Naive thymus-derived CD4-positive, alpha-beta T cell (primary cell): ENCODE measurements around the gene NOP14. TPM values are rescaled to one million over a fixed set of nuclear protein-coding genes. Genes with fewer than 3 reads are reported as not detected.
A peak's percentile ranks its signal among the peaks of the same experiment; 100 is the strongest.

Source experiments
- ATAC-seq: fragments of 150-1000 bp; cut with Tn5 transposase; 2 replicates; pipeline ENCODE4 v1.10.0; 2021; ENCODE audit warnings: mild to moderate bottlenecking, moderate library complexity
- CTCF ChIA-PET: fragments of 350-600 bp; sonication (Branson Sonifier 250); formaldehyde crosslinking; loops from one replicate; lab custom pipeline; 2021; ENCODE audit warnings: antibody characterized with exemption; lab: Charles Lee
- POLR2A ChIA-PET: fragments of 350-600 bp; sonication (Branson Sonifier 250); formaldehyde crosslinking; loops from one replicate; lab custom pipeline; 2021; ENCODE audit warnings: antibody characterized with exemption, inconsistent platforms; lab: Charles Lee
- DNase-seq, 9 donors: peaks; one replicate each; pipeline versions ENCODE4 v3.0.0 to v3.0.0-alpha.2; 2020 to 2022; ENCODE audit warnings: mixed read lengths in 1 of 9
- H3K27ac ChIP-seq: one replicate; pipeline ENCODE4 v1.7.0; 2013; ENCODE audit warnings: mild to moderate bottlenecking, low read depth, low read length, moderate library complexity
- H3K27me3 ChIP-seq, 2 donors: one replicate each; pipeline ENCODE4 v1.7.0; 2013; ENCODE audit warnings: low read length in 2 of 2, mild to moderate bottlenecking in 2 of 2, moderate library complexity in 2 of 2; ENCODE audit not compliant: control insufficient read depth in 2 of 2, insufficient read depth in 2 of 2
- H3K36me3 ChIP-seq, 3 experiments: 1 replicate in 2 of 3; 2 replicates in 1 of 3; pipeline ENCODE4 v1.7.0; 2013; ENCODE audit warnings: low read length in 3 of 3, mild to moderate bottlenecking in 3 of 3, moderate library complexity in 1 of 3; ENCODE audit not compliant: insufficient read depth in 3 of 3, control insufficient read depth in 2 of 3
- H3K4me1 ChIP-seq, 2 donors: one replicate each; pipeline ENCODE4 v1.7.0; 2013; ENCODE audit warnings: low read length in 2 of 2, mild to moderate bottlenecking in 2 of 2, moderate library complexity in 1 of 2; ENCODE audit not compliant: control insufficient read depth in 2 of 2, insufficient read depth in 2 of 2
- H3K4me3 ChIP-seq: 2 replicates; pipeline ENCODE4 v1.7.0; 2013; ENCODE audit warnings: mild to moderate bottlenecking, low read length
- H3K9me3 ChIP-seq, 3 experiments: 1 replicate in 2 of 3; 2 replicates in 1 of 3; pipeline ENCODE4 v1.7.0; 2013; ENCODE audit warnings: low read length in 3 of 3; ENCODE audit not compliant: control insufficient read depth in 2 of 3
- H3K27ac Mint-ChIP-seq, 9 donors: one replicate each; pipeline ENCODE4 v1.8.0; 2020 to 2022; ENCODE audit warnings: mixed read lengths in 9 of 9, mild to moderate bottlenecking in 8 of 9, moderate library complexity in 5 of 9, inconsistent platforms in 2 of 9
- H3K27me3 Mint-ChIP-seq, 5 donors: one replicate each; pipeline ENCODE4 v1.8.0; 2021 to 2022; ENCODE audit warnings: mixed read lengths in 5 of 5, mild to moderate bottlenecking in 1 of 5
- H3K36me3 Mint-ChIP-seq, 5 donors: one replicate each; pipeline ENCODE4 v1.8.0; 2020 to 2022; ENCODE audit warnings: mixed read lengths in 5 of 5, mild to moderate bottlenecking in 3 of 5, inconsistent platforms in 1 of 5
- H3K4me1 Mint-ChIP-seq, 7 donors: one replicate each; pipeline ENCODE4 v1.8.0; 2020 to 2022; ENCODE audit warnings: mixed read lengths in 7 of 7, mild to moderate bottlenecking in 3 of 7, inconsistent platforms in 1 of 7
- H3K4me3 Mint-ChIP-seq, 10 donors: one replicate each; pipeline ENCODE4 v1.8.0; 2020 to 2022; ENCODE audit warnings: mild to moderate bottlenecking in 10 of 10, mixed read lengths in 10 of 10, moderate library complexity in 6 of 10, inconsistent platforms in 2 of 10
- H3K9me3 Mint-ChIP-seq, 11 donors: one replicate each; pipeline ENCODE4 v1.8.0; 2020 to 2022; ENCODE audit warnings: mixed read lengths in 11 of 11, mild to moderate bottlenecking in 4 of 11, inconsistent platforms in 1 of 11, moderate library complexity in 1 of 11
- intact Hi-C, 2 donors: fragments of 100-400 bp; cut with micrococcal nuclease; formaldehyde crosslinking; loops; one replicate each; pipeline ENCODE4 v1.15.1; 2023
- polyA plus RNA-seq, 2 donors: library from polyadenylated mRNA; unstranded; fragments of 300-500 nt; fragmentation: Illumina TruSeq; gene quantifications; one replicate each; pipeline ENCODE4 v1.2.3, GENCODE V29; 2021
- total RNA-seq, 6 experiments: library from RNA in 5 of 6; stranded (reverse) in 5 of 6; gene quantifications; 1 replicate in 5 of 6; 2 replicates in 1 of 6; pipeline ENCODE4 v1.2.3 and lab custom pipeline; 2021 to 2026

NOP14 gene
- total and polyA plus RNA-seq, 7 experiments from 2014 or later = 12.6 to 59.8 (median 33.7) TPM

GRCh38 chr4:2934077-2934812 lies 29.0 kb downstream of the NOP14 start:
- ChIA-PET CTCF (no interaction called here), POLR2A (interaction anchor here (1.0 to 4.0 kb wide), 4 partner anchors 12 to 89 kb away, joined by 4 to 26 read pairs (median 6); partner anchors contain the start of genes GRK4 and NOP14)

GRCh38 chr4:2933566-2934076 lies 29.6 kb downstream of the NOP14 start:
- DNase-seq (no peak), ATAC-seq (no peak)
- Mint-ChIP-seq H3K27me3 (no peaks in the 10 kb centered on the region), H3K4me1 (peaks cover 17 to 40% (median 37%) of the 10 kb centered on the region in 7 donors), H3K9me3 (peaks cover 0 to 2% (median 0%) of the 10 kb centered on the region in 11 donors), H3K27ac (peak overlapping the region; percentile 86 to 96 (median 93)), H3K36me3 (peaks cover 0 to 20% (median 4%) of the 10 kb centered on the region in 5 donors), H3K4me3 (peak overlapping the region in 9 of 10 donors; percentile 79 to 93 (median 86))
- Histone ChIP-seq H3K27ac (peak overlapping the region; percentile 74), H3K9me3 (no peaks in the 10 kb centered on the region), H3K4me3 (peak overlapping the region; percentile 48), H3K36me3 (peaks cover 5 to 42% (median 12%) of the 10 kb centered on the region in 3 experiments), H3K4me1 (peaks cover 38 to 46% of the 10 kb centered on the region in 2 donors), H3K27me3 (no peaks in the 10 kb centered on the region)
- ChIA-PET CTCF (no interaction called here), POLR2A (no interaction called here)
- intact Hi-C loops = loop anchor here (1.0 to 10.0 kb wide), 9 partner anchors 30 to 519 kb away; partner anchors contain the start of genes ADD1 (in 2 of the 2), GRK4 (in 2 of the 2), NOP14 (in 2 of the 2) and TNIP2 (in 2 of the 2)

More at GRCh38 chr4:2934077-2934812, 29.0 kb downstream of the NOP14 start:
- DNase-seq = peak in 7 of 9 donors; percentile 39 to 62 (median 53)
- ATAC-seq = peak; percentile 32
- peak overlapping the region in 9 of 10 donors; percentile 59 to 92 (median 86) for H3K4me3 Mint-ChIP-seq
- H3K4me1 ChIP-seq = peaks cover 38 to 46% of the 10 kb centered on the region in 2 donors
- no peaks in the 10 kb centered on the region for H3K9me3 ChIP-seq
- peaks cover 0 to 2% (median 0%) of the 10 kb centered on the region in 11 donors for H3K9me3 Mint-ChIP-seq
- H3K27me3 Mint-ChIP-seq = no peaks in the 10 kb centered on the region
- H3K4me3 ChIP-seq = peak overlapping the region; percentile 48
- intact Hi-C loops = loop anchor here (1.0 to 10.0 kb wide), 9 partner anchors 29 to 519 kb away; partner anchors contain the start of genes ADD1 (in 2 of the 2), GRK4 (in 2 of the 2), NOP14 (in 2 of the 2) and TNIP2 (in 2 of the 2)
- peak overlapping the region in 4 of 9 donors; percentile 68 to 88 (median 80) for H3K27ac Mint-ChIP-seq
- peaks cover 5 to 42% (median 12%) of the 10 kb centered on the region in 3 experiments for H3K36me3 ChIP-seq
- peaks cover 0 to 19% (median 5%) of the 10 kb centered on the region in 5 donors for H3K36me3 Mint-ChIP-seq
- H3K4me1 Mint-ChIP-seq = peaks cover 17 to 44% (median 37%) of the 10 kb centered on the region in 7 donors
- H3K27ac ChIP-seq = peak overlapping the region; percentile 92
- no peaks in the 10 kb centered on the region for H3K27me3 ChIP-seq

- ChIA-PET POLR2A (interaction anchor here (0.6 kb wide), 1 partner anchor 11 kb away, joined by 3 read pairs; no protein-coding TSS in a partner anchor), CTCF (no interaction called here)
- peak overlapping the region; percentile 30 for H3K4me3 ChIP-seq
These were observed 30.1 kb downstream of the NOP14 start for GRCh38 chr4:2932951-2933565.

GRCh38 chr4:2932321-2932950 lies 30.8 kb downstream of the NOP14 start:
- Histone ChIP-seq H3K4me1 (peaks cover 38 to 41% of the 10 kb centered on the region in 2 donors), H3K27me3 (no peaks in the 10 kb centered on the region), H3K4me3 (peak overlapping the region; percentile 43), H3K27ac (peak overlapping the region; percentile 74), H3K36me3 (peaks cover 4 to 45% (median 6%) of the 10 kb centered on the region in 3 experiments), H3K9me3 (no peaks in the 10 kb centered on the region)
- Mint-ChIP-seq H3K27ac (peak overlapping the region; percentile 86 to 96 (median 92)), H3K9me3 (peaks cover 0 to 2% (median 0%) of the 10 kb centered on the region in 11 donors), H3K36me3 (peaks cover 0 to 16% (median 11%) of the 10 kb centered on the region in 5 donors), H3K4me3 (peak overlapping the region; percentile 66 to 93 (median 86)), H3K4me1 (peaks cover 17 to 40% (median 37%) of the 10 kb centered on the region in 7 donors), H3K27me3 (no peaks in the 10 kb centered on the region)
- ChIA-PET POLR2A (interaction anchor here (0.6 kb wide), 1 partner anchor 11 kb away, joined by 3 read pairs; no protein-coding TSS in a partner anchor), CTCF (no interaction called here)
- DNase-seq (no peak), ATAC-seq (no peak)
- intact Hi-C loops = loop anchor here in 1 of 2 donors (5.0 to 10.0 kb wide), 2 partner anchors 90 to 518 kb away; partner anchors contain the start of genes ADD1, CFAP99 and ZFYVE28

More at GRCh38 chr4:2932951-2933565, 30.1 kb downstream of the NOP14 start:
- ATAC-seq (no peak), DNase-seq (no peak)
- peak overlapping the region; percentile 79 to 93 (median 86) for H3K4me3 Mint-ChIP-seq
- H3K27ac Mint-ChIP-seq = peak overlapping the region; percentile 86 to 96 (median 93)
- Histone ChIP-seq H3K9me3 (no peaks in the 10 kb centered on the region), H3K27ac (peak overlapping the region; percentile 74), H3K27me3 (no peaks in the 10 kb centered on the region), H3K4me1 (peaks cover 38 to 46% of the 10 kb centered on the region in 2 donors), H3K36me3 (peaks cover 5 to 45% (median 10%) of the 10 kb centered on the region in 3 experiments)
- H3K27me3 Mint-ChIP-seq = no peaks in the 10 kb centered on the region
- intact Hi-C loops = loop anchor here in 1 of 2 donors (5.0 to 10.0 kb wide), 2 partner anchors 91 to 518 kb away; partner anchors contain the start of genes ADD1, CFAP99 and ZFYVE28
- H3K36me3 Mint-ChIP-seq = peaks cover 0 to 20% (median 6%) of the 10 kb centered on the region in 5 donors
- H3K4me1 Mint-ChIP-seq = peaks cover 17 to 40% (median 37%) of the 10 kb centered on the region in 7 donors
- H3K9me3 Mint-ChIP-seq = peaks cover 0 to 2% (median 0%) of the 10 kb centered on the region in 11 donors

- H3K27me3 Mint-ChIP-seq = no peaks in the 10 kb centered on the region
- Histone ChIP-seq H3K4me3 (peak overlapping the region; percentile 43), H3K27me3 (no peaks in the 10 kb centered on the region), H3K27ac (peak overlapping the region; percentile 74), H3K9me3 (no peaks in the 10 kb centered on the region), H3K4me1 (peaks cover 34 to 38% of the 10 kb centered on the region in 2 donors), H3K36me3 (peaks cover 4 to 49% (median 13%) of the 10 kb centered on the region in 3 experiments)
- peaks cover 11 to 33% (median 32%) of the 10 kb centered on the region in 7 donors for H3K4me1 Mint-ChIP-seq
- ATAC-seq = peak; percentile 62
- DNase-seq = peak; percentile 38 to 59 (median 53)
- peak overlapping the region; percentile 46 to 92 (median 68) for H3K4me3 Mint-ChIP-seq
- intact Hi-C loops = loop anchor here in 1 of 2 donors (2.0 to 10.0 kb wide), 3 partner anchors 89 to 517 kb away; partner anchors contain the start of genes ADD1, CFAP99 and ZFYVE28
- peaks cover 0 to 14% (median 11%) of the 10 kb centered on the region in 5 donors for H3K36me3 Mint-ChIP-seq
- H3K27ac Mint-ChIP-seq = peak overlapping the region; percentile 74 to 94 (median 90)
- ChIA-PET CTCF (interaction anchor here (0.6 kb wide), 1 partner anchor 41 kb away, joined by 3 read pairs; no protein-coding TSS in a partner anchor), POLR2A (interaction anchor here (0.6 kb wide), 1 partner anchor 594 kb away, joined by 3 read pairs; no protein-coding TSS in a partner anchor)
- peaks cover 0 to 2% (median 0%) of the 10 kb centered on the region in 11 donors for H3K9me3 Mint-ChIP-seq
These were observed 31.5 kb downstream of the NOP14 start for GRCh38 chr4:2931512-2932301.
